K562 (cell line): Measurements from ENCODE around the gene TADA2A. TPM values are rescaled to one million over a fixed set of nuclear protein-coding genes. Genes with fewer than 3 reads are reported as not detected.

Experiments used
- BHLHE40 ChIP-seq: IDR thresholded peaks from 2 replicates; pipeline ENCODE4 v1.6.1; 2011; ENCODE audit warnings: low read length, improper control_type of control experiment
- CBX1 ChIP-seq: sonication (generic); IDR thresholded peaks from 2 replicates; pipeline ENCODE4 v1.6.1; 2016; ENCODE audit warnings: antibody characterized with exemption, low read depth, mild to moderate bottlenecking
- DIDO1 ChIP-seq: fragments of 450-650 bp; IDR thresholded peaks from 2 replicates; pipeline ENCODE4 v1.6.1; 2016; ENCODE audit warnings: low read depth, missing biosample characterization, missing genetic modification characterization
- ETS1 ChIP-seq: conservative IDR thresholded peaks from 2 replicates; pipeline ENCODE4 v1.6.1; 2011; ENCODE audit warnings: low read depth, mild to moderate bottlenecking, low read length; ENCODE audit not compliant: control insufficient read depth
- GABPB1 ChIP-seq: sonication (generic); formaldehyde crosslinking; IDR thresholded peaks from 2 replicates; pipeline ENCODE4 v1.8.0; 2022; ENCODE audit warnings: mild to moderate bottlenecking, missing genetic modification reagents
- KAT7 ChIP-seq: sonication (generic); formaldehyde crosslinking; IDR thresholded peaks from 2 replicates; pipeline ENCODE4 v1.8.0; 2022; ENCODE audit warnings: missing genetic modification reagents, mild to moderate bottlenecking, borderline replicate concordance
- SMC3 ChIP-seq: conservative IDR thresholded peaks from 2 replicates; pipeline ENCODE4 v1.6.1; 2011; ENCODE audit warnings: low read depth, low read length, improper control_type of control experiment; ENCODE audit not compliant: insufficient read depth
- SP1 ChIP-seq: sonication (generic); formaldehyde crosslinking; IDR thresholded peaks from 2 replicates; pipeline ENCODE4 v1.8.1; 2022; ENCODE audit warnings: mild to moderate bottlenecking, missing genetic modification reagents
- SRSF3 ChIP-seq: fragments of 200-400 bp; formaldehyde crosslinking; IDR thresholded peaks from 2 replicates; pipeline ENCODE4 v1.6.1; 2016; ENCODE audit warnings: mild to moderate bottlenecking, low read length, moderate library complexity; ENCODE audit not compliant: insufficient read depth
- THRAP3 ChIP-seq: fragments of 450-650 bp; IDR thresholded peaks from 2 replicates; pipeline ENCODE4 v1.6.1; 2016; ENCODE audit warnings: mild to moderate bottlenecking, inconsistent platforms, borderline replicate concordance
- U2AF1 ChIP-seq: fragments of 200-400 bp; formaldehyde crosslinking; optimal IDR thresholded peaks from 2 replicates; pipeline ENCODE3; 2017; ENCODE audit warnings: mild to moderate bottlenecking, low read depth, low read length, moderate library complexity
- U2AF2 ChIP-seq: fragments of 200-400 bp; formaldehyde crosslinking; optimal IDR thresholded peaks from 2 replicates; pipeline ENCODE3; 2017; ENCODE audit warnings: low read depth, mild to moderate bottlenecking, low read length
- ZEB2 ChIP-seq: fragments of 450-650 bp; IDR thresholded peaks from 2 replicates; pipeline ENCODE4 v1.6.1; 2016
- ZFPM2 ChIP-seq: fragments of 250-450 bp; sonication (Bioruptor Pico); IDR thresholded peaks from 2 replicates; pipeline ENCODE4 v1.5.1; 2022; ENCODE audit warnings: mild to moderate bottlenecking
- ZNF398 ChIP-seq: fragments of 250-450 bp; sonication (Bioruptor Pico); IDR thresholded peaks from 2 replicates; pipeline ENCODE4 v1.8.0; 2021; ENCODE audit warnings: moderate library complexity, mild to moderate bottlenecking, inconsistent platforms
- polyA plus RNA-seq, 8 experiments: library from polyadenylated mRNA; depleted of rRNA in 4 of 8; stranded (reverse) in 5 of 8; unstranded in 3 of 8; fragments of >200 nt; fragmentation: Nextera tagmentation in 2 of 8; fragmentation: Illumina TruSeq in 1 of 8; extraction: Ambion mirVana in 2 of 8; extraction: Trizol in 1 of 8; gene quantifications; 2 replicates each; pipeline versions ENCODE4 v1.2.1 to v1.2.3, GENCODE V29; 2011 to 2014; ENCODE audit warnings: inconsistent platforms in 1 of 8, missing spikeins in 1 of 8
- total RNA-seq, 7 experiments: library from RNA; depleted of rRNA in 6 of 7; stranded (reverse); fragments of >200 nt in 6 of 7; fragmentation: Illumina TruSeq in 2 of 7; extraction: Trizol in 2 of 7; gene quantifications; 2 replicates each; pipeline versions ENCODE4 v1.2.1 to v1.2.3, GENCODE V29; 2011 to 2021; ENCODE audit warnings: low replicate concordance in 1 of 7
- TF ChIP-seq, protein P1 (sequence below): fragments of 250-450 bp; sonication (Bioruptor Pico); IDR thresholded peaks from 2 replicates; pipeline ENCODE4 v1.8.0; 2021; ENCODE audit warnings: mild to moderate bottlenecking, moderate library complexity
- TF ChIP-seq, protein P2 (sequence below): sonication (generic); formaldehyde crosslinking; IDR thresholded peaks from 2 replicates; pipeline ENCODE4 v1.8.0; 2022; ENCODE audit warnings: missing genetic modification reagents, mild to moderate bottlenecking, moderate library complexity, borderline replicate concordance
- TF ChIP-seq, protein P3 (sequence below), 2 experiments: IDR thresholded peaks; 2 replicates each; pipeline ENCODE4 v1.6.1; 2011; ENCODE audit warnings: borderline replicate concordance in 1 of 2, control low read depth in 1 of 2, low read depth in 1 of 2, low read length in 1 of 2, mild to moderate bottlenecking in 1 of 2, mixed read lengths in 1 of 2, moderate library complexity in 1 of 2; ENCODE audit not compliant: insufficient read depth in 1 of 2, insufficient read length in 1 of 2, poor library complexity in 1 of 2, severe bottlenecking in 1 of 2; ENCODE audit errors: extremely low read depth in 1 of 2

The TADA2A gene
- total and polyA plus RNA-seq, 9 of the 15 experiments (the other 6 are each of a cell fraction or from before 2014, with no cell fraction given): 13.8 to 37.7 (median 25.0) TPM

DNA sequence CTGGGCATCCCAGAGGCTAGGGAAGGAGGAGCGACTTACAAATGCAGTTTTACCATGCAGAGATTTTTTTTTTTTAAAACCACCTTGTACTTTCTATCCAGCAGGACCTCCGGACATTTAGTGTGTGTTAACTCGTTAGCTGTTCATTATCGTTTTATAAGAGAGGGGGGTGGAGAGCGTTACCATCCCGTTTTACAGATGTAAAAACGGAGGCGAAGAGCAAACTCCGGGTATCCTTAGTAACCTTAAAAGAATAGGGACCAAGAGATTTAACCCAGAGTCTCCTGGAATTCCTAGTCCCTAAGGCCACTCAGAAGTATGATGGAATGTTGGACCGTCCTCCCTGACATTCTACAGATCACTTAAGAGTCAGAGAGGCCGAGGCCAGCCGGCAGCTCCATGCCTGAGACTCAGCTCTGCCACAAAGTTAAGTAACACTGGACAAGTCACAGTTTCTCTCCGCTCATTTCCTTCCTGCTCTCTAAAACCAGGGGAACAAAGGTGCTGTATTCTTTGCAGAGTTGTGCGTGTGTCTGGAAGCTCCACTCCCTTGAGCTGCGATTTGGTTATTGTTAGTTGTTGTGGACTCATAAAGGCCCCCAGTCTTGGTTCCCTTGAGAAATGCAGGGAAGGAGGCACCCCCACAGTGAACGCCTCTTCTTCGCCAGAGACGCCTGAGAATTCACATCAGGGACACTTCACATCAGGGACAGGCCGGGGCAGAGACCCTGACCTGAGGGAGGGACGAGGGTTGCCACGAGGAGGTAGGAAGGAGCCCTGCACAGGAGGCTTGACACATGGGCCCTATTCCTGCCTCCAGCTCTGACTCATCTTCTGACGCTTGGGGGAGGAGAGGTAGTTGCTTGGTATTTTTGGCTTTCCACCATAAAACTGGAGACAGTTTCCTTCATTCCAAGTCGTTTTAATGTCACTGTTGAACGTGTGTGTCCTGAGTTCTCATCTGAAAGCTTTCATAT lies 84.2 kb downstream of the TADA2A start (continued):
- TF ChIP-seq THRAP3 (no peak), ETS1 (no peak), SMC3 (no peak), U2AF2 (no peak), BHLHE40 (0 out of 2 replicates have a peak, but pooled peaks have one; percentile 25), ZFPM2 (CRISPR knock-in tag) (no peak), DIDO1 (tag) (no peak), KAT7 (no peak), ZNF398 (CRISPR knock-in tag) (no peak), U2AF1 (no peak), ZEB2 (no peak), GABPB1 (CRISPR knock-in tag) (no peak), SRSF3 (no peak), SP1 (CRISPR knock-in tag) (no peak; the same call in 1 of the 2 replicates), CBX1 (no peak)
- TF ChIP-seq, protein P1, sequence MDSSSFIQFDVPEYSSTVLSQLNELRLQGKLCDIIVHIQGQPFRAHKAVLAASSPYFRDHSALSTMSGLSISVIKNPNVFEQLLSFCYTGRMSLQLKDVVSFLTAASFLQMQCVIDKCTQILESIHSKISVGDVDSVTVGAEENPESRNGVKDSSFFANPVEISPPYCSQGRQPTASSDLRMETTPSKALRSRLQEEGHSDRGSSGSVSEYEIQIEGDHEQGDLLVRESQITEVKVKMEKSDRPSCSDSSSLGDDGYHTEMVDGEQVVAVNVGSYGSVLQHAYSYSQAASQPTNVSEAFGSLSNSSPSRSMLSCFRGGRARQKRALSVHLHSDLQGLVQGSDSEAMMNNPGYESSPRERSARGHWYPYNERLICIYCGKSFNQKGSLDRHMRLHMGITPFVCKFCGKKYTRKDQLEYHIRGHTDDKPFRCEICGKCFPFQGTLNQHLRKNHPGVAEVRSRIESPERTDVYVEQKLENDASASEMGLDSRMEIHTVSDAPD (CRISPR knock-in tag): no peak
- TF ChIP-seq, protein P2, sequence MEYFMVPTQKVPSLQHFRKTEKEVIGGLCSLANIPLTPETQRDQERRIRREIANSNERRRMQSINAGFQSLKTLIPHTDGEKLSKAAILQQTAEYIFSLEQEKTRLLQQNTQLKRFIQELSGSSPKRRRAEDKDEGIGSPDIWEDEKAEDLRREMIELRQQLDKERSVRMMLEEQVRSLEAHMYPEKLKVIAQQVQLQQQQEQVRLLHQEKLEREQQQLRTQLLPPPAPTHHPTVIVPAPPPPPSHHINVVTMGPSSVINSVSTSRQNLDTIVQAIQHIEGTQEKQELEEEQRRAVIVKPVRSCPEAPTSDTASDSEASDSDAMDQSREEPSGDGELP (CRISPR knock-in tag): no peak; the same call in 1 of the 2 replicates
- TF ChIP-seq, protein P3, sequence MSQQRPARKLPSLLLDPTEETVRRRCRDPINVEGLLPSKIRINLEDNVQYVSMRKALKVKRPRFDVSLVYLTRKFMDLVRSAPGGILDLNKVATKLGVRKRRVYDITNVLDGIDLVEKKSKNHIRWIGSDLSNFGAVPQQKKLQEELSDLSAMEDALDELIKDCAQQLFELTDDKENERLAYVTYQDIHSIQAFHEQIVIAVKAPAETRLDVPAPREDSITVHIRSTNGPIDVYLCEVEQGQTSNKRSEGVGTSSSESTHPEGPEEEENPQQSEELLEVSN (IDR thresholded peaks at IDR 0.05; ENCODE audit: borderline replicate concordance in 1 of 2, extremely low read depth in 1 of 2, insufficient read depth in 1 of 2, insufficient read length in 1 of 2, low read depth in 1 of 2, low read length in 1 of 2, poor library complexity in 1 of 2, severe bottlenecking in 1 of 2): peak; percentile 73 to 91
